ENCODE results near the gene HCCS. TPM values are rescaled to one million over a fixed set of nuclear protein-coding genes. Genes with fewer than 3 reads are reported as not detected.

HCCS gene
- total RNA-seq, 1 experiment from 2014 or later = 32.7 TPM

DNA sequence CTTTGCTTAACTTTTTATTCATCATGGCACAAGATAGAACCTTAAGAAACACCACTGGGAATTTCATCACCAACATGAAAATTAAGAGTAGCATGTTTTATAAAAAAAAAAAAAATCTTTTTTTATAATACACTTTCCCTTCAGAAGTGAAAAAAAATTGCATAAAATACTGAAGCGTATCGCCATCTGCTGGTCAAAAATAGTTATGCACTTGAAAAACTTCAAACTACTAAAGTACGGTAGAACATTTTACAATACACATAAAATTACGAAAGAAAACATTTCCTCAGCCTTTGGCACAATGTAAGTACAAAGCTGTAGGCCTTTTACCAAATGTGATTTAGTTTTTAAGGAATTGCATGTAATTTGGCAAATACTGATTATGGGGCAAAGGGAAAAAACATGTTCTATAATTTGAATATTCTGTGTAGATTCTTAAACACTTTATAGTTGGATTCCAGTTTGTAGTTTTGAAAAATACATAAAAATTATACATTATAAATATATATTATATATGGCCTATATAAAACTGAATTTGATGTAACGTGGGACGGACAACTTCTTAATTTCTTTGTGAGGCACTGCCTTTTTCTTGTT, 26.5 kb downstream of the HCCS start:
- CTCF ChIA-PET = no interaction called here
- in situ Hi-C loops (cut with HindIII; ENCODE audit: low pct_unique_long_range_greater_than_20kb, low sequenced_read_pairs) = no loop called here

DNA sequence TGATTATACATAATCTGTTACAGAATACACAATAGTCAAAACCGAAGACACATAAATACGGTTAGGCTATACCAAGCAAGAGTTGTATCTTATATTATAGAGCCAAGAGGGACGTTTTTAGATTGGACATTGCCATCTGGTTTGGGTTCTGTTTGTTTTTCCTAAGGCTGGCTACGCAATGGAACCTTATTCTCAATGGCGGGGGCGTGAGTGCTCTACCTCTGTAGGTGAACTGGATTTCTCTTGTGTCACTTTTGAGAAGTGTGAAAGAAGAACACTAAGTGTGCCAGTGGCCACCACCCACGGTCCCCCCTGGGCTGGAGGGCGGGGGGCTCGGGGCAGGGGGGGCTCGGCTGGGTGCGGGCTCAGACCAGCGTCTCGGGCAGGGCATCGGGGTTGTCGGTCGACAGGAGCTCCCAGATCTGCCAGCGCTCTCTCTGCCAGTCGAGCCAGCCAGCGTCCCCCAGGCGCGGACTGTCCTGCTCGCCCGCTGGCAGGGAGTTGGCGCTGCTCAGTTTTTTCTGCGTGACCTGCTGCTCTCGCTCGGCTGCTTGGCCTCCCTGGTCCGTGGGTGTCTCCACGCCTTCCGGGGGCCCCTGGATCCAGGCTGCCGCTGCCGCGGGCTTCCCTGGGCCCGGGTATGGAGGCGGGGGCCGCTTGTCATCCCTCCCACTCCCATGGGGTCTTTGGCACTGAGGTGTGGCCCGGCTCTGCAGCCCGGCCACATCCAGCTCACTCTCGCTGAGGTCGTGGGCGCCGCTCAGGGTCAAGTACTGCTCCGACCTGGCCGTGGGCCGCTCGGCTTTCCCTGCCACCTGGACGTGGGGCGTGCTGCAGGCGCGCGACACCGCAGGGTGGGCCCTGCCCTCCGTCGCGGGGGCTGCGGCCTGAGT, 27.6 kb downstream of the HCCS start:
- in situ Hi-C loops (cut with HindIII; ENCODE audit: low pct_unique_long_range_greater_than_20kb, low sequenced_read_pairs) = no loop called here
- no TSS peak for BruUV-seq (replicated peaks)
- POLR2A ChIA-PET = interaction anchor here (0.6 kb wide), 1 partner anchor 59 kb away, joined by 5 read pairs; no protein-coding TSS in a partner anchor

More for the DNA sequence above, 26.5 kb downstream of the HCCS start:
- no peak for TF ChIP-seq POLR2AphosphoS5 (IDR thresholded peaks at IDR 0.05; ENCODE audit: low read depth, low read length)
- TF ChIP-seq, protein P1, sequence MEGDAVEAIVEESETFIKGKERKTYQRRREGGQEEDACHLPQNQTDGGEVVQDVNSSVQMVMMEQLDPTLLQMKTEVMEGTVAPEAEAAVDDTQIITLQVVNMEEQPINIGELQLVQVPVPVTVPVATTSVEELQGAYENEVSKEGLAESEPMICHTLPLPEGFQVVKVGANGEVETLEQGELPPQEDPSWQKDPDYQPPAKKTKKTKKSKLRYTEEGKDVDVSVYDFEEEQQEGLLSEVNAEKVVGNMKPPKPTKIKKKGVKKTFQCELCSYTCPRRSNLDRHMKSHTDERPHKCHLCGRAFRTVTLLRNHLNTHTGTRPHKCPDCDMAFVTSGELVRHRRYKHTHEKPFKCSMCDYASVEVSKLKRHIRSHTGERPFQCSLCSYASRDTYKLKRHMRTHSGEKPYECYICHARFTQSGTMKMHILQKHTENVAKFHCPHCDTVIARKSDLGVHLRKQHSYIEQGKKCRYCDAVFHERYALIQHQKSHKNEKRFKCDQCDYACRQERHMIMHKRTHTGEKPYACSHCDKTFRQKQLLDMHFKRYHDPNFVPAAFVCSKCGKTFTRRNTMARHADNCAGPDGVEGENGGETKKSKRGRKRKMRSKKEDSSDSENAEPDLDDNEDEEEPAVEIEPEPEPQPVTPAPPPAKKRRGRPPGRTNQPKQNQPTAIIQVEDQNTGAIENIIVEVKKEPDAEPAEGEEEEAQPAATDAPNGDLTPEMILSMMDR (IDR thresholded peaks at IDR 0.05) = peak; percentile 62; the same call in 1 of the 2 replicates
- DNase-seq (ENCODE audit: low read depth, low spot score) (no peak), ATAC-seq (no peak)
- Histone ChIP-seq H3K4me1 (ENCODE audit: control insufficient read depth, insufficient read depth, low read length) (no peaks in the 10 kb centered on the region), H3K36me3 (ENCODE audit: control insufficient read depth, insufficient read depth, low read length) (no peaks in the 10 kb centered on the region), H3K4me3 (ENCODE audit: low read depth in 2 of 2, low read length in 2 of 2) (no peak overlapping the region), H3K9me3 (ENCODE audit: control insufficient read depth, insufficient read depth, low read depth, low read length) (no peaks in the 10 kb centered on the region), H3K27me3 (ENCODE audit: control insufficient read depth, insufficient read depth, low read length) (no peaks in the 10 kb centered on the region), H3K27ac (ENCODE audit: low read length) (no peak overlapping the region)
- no TSS peak for BruUV-seq (replicated peaks)
- intact Hi-C loops (cut with micrococcal nuclease; ENCODE audit: unreplicated experiment) = loop anchor here (2.0 kb wide), 1 partner anchor 949 kb away; no protein-coding TSS in a partner anchor
- POLR2A ChIA-PET = no interaction called here

More for the DNA sequence above, 27.6 kb downstream of the HCCS start:
- Histone ChIP-seq H3K27ac (ENCODE audit: low read length) (no peak overlapping the region), H3K36me3 (ENCODE audit: control insufficient read depth, insufficient read depth, low read length) (no peaks in the 10 kb centered on the region), H3K4me1 (ENCODE audit: control insufficient read depth, insufficient read depth, low read length) (no peaks in the 10 kb centered on the region), H3K27me3 (ENCODE audit: control insufficient read depth, insufficient read depth, low read length) (no peaks in the 10 kb centered on the region), H3K4me3 (ENCODE audit: low read depth in 2 of 2, low read length in 2 of 2) (no peak overlapping the region), H3K9me3 (ENCODE audit: control insufficient read depth, insufficient read depth, low read depth, low read length) (no peaks in the 10 kb centered on the region)
- DNase-seq (ENCODE audit: low read depth, low spot score) = no peak
- no peak for ATAC-seq
- intact Hi-C loops (cut with micrococcal nuclease; ENCODE audit: unreplicated experiment) = no loop called here
- TF ChIP-seq, protein P1 (IDR thresholded peaks at IDR 0.05) = no peak
- TF ChIP-seq TCF7L2 (IDR thresholded peaks at IDR 0.05; ENCODE audit: low read depth, low read length) = no peak
- TF ChIP-seq, protein P2, sequence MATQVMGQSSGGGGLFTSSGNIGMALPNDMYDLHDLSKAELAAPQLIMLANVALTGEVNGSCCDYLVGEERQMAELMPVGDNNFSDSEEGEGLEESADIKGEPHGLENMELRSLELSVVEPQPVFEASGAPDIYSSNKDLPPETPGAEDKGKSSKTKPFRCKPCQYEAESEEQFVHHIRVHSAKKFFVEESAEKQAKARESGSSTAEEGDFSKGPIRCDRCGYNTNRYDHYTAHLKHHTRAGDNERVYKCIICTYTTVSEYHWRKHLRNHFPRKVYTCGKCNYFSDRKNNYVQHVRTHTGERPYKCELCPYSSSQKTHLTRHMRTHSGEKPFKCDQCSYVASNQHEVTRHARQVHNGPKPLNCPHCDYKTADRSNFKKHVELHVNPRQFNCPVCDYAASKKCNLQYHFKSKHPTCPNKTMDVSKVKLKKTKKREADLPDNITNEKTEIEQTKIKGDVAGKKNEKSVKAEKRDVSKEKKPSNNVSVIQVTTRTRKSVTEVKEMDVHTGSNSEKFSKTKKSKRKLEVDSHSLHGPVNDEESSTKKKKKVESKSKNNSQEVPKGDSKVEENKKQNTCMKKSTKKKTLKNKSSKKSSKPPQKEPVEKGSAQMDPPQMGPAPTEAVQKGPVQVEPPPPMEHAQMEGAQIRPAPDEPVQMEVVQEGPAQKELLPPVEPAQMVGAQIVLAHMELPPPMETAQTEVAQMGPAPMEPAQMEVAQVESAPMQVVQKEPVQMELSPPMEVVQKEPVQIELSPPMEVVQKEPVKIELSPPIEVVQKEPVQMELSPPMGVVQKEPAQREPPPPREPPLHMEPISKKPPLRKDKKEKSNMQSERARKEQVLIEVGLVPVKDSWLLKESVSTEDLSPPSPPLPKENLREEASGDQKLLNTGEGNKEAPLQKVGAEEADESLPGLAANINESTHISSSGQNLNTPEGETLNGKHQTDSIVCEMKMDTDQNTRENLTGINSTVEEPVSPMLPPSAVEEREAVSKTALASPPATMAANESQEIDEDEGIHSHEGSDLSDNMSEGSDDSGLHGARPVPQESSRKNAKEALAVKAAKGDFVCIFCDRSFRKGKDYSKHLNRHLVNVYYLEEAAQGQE (IDR thresholded peaks at IDR 0.05; ENCODE audit: insufficient read depth in 1 of 2, low read depth in 2 of 2, low read length in 1 of 2) = no peak
- TF ChIP-seq SIN3A (IDR thresholded peaks at IDR 0.05; ENCODE audit: borderline replicate concordance, insufficient read depth, low read depth, low read length) = no peak
- no peak for TF ChIP-seq POLR2AphosphoS5 (IDR thresholded peaks at IDR 0.05; ENCODE audit: low read depth, low read length)
- CTCF ChIA-PET = no interaction called here

Measured in Panc1 (cell line).